IMR-90 (cell line): ENCODE results near the gene AKAP12. TPM values are rescaled to one million over a fixed set of nuclear protein-coding genes. Genes with fewer than 3 reads are reported as not detected.

Source experiments
- ATAC-seq: fragments of 200-7000 bp; cut with Tn5 transposase; 2 replicates; pipeline ENCODE4 v1.9.1; 2020; ENCODE audit warnings: low read depth, mild to moderate bottlenecking, moderate library complexity
- BruUV-seq: library from RNA; stranded (reverse); fragments of 400-500 nt; replicated peaks from 2 replicates; lab custom pipeline; 2021; lab: Mats Ljungman, UMichigan
- CTCF ChIA-PET: fragments of 300-600 bp; formaldehyde crosslinking; extraction: SDS; loops from one replicate; lab custom pipeline; 2021; ENCODE audit warnings: antibody characterized with exemption; lab: Yijun Ruan, JAX
- POLR2A ChIA-PET: fragments of 300-600 bp; sonication (Branson Sonifier 250); formaldehyde crosslinking; loops from one replicate; lab custom pipeline; 2022; ENCODE audit warnings: antibody characterized with exemption; ENCODE audit not compliant: unreplicated experiment; lab: Charles Lee
- DNase-seq: peaks from one replicate; pipeline ENCODE4 v3.0.0; 2013
- H2AFZ ChIP-seq: replicated peaks from 2 replicates; pipeline ENCODE3; 2013; ENCODE audit warnings: low read length, mild to moderate bottlenecking; ENCODE audit not compliant: poor library complexity
- H2AK5ac ChIP-seq: 2 replicates; pipeline ENCODE4 v1.6.1; 2013; ENCODE audit warnings: low read depth, low read length, inconsistent platforms
- H2AK9ac ChIP-seq: replicated peaks from 2 replicates; pipeline ENCODE3; 2013; ENCODE audit warnings: mild to moderate bottlenecking, low read depth, low read length, moderate library complexity; ENCODE audit not compliant: poor library complexity
- H2BK120ac ChIP-seq: 2 replicates; pipeline ENCODE4 v1.6.1; 2013; ENCODE audit warnings: low read depth, low read length, inconsistent platforms
- H2BK15ac ChIP-seq: 3 replicates; pipeline ENCODE4 v1.6.1; 2013; ENCODE audit warnings: low read depth, low read length, inconsistent platforms
- H2BK20ac ChIP-seq: 2 replicates; pipeline ENCODE4 v1.6.1; 2013; ENCODE audit warnings: low read depth, mild to moderate bottlenecking, inconsistent platforms, low read length, moderate library complexity
- H2BK5ac ChIP-seq: 2 replicates; pipeline ENCODE4 v1.6.1; 2013; ENCODE audit warnings: mild to moderate bottlenecking, low read depth, low read length, inconsistent platforms; ENCODE audit not compliant: poor library complexity, severe bottlenecking
- H3K14ac ChIP-seq: replicated peaks from 2 replicates; pipeline ENCODE4 v1.6.1; 2013; ENCODE audit warnings: low read depth, low read length, inconsistent platforms
- H3K18ac ChIP-seq: 2 replicates; pipeline ENCODE4 v1.6.1; 2013; ENCODE audit warnings: low read depth, low read length, control low read depth
- H3K23ac ChIP-seq: 2 replicates; pipeline ENCODE4 v1.6.1; 2013; ENCODE audit warnings: low read depth, low read length, inconsistent platforms
- H3K27ac ChIP-seq: 2 replicates; pipeline ENCODE4 v1.5.1; 2013; ENCODE audit warnings: mild to moderate bottlenecking, control low read depth, low read length; ENCODE audit not compliant: insufficient read depth
- H3K27me3 ChIP-seq: 2 replicates; pipeline ENCODE4 v1.6.1; 2013; ENCODE audit warnings: low read length; ENCODE audit not compliant: control insufficient read depth, insufficient read depth
- H3K36me3 ChIP-seq: 2 replicates; pipeline ENCODE4 v1.6.1; 2013; ENCODE audit warnings: low read length, mixed read lengths; ENCODE audit not compliant: control insufficient read depth, insufficient read depth
- H3K4ac ChIP-seq: 2 replicates; pipeline ENCODE4 v1.6.1; 2013; ENCODE audit warnings: low read depth, low read length, inconsistent platforms
- H3K4me1 ChIP-seq: 2 replicates; pipeline ENCODE4 v1.6.1; 2013; ENCODE audit warnings: low read length, mixed read lengths; ENCODE audit not compliant: control insufficient read depth, insufficient read depth
- H3K4me2 ChIP-seq: 2 replicates; pipeline ENCODE4 v1.6.1; 2013; ENCODE audit warnings: low read depth, mild to moderate bottlenecking, control low read depth, low read length, moderate library complexity
- H3K4me3 ChIP-seq: 2 replicates; pipeline ENCODE4 v1.5.1; 2013; ENCODE audit warnings: low read depth, mild to moderate bottlenecking, control low read depth, low read length, moderate library complexity; ENCODE audit not compliant: insufficient read depth
- H3K56ac ChIP-seq: 2 replicates; pipeline ENCODE4 v1.6.1; 2013; ENCODE audit warnings: low read length, inconsistent platforms; ENCODE audit not compliant: insufficient read depth; ENCODE audit errors: extremely low read depth
- H3K79me1 ChIP-seq, 2 experiments: 2 replicates each; pipeline ENCODE4 v1.6.1; 2013; ENCODE audit warnings: low read length in 2 of 2, inconsistent platforms in 1 of 2, low read depth in 1 of 2
- H3K9ac ChIP-seq: 2 replicates; pipeline ENCODE4 v1.6.1; 2013; ENCODE audit warnings: low read depth, low read length, control low read depth
- H3K9me1 ChIP-seq: 2 replicates; pipeline ENCODE4 v1.6.1; 2013; ENCODE audit warnings: low read length, inconsistent platforms; ENCODE audit not compliant: insufficient read depth
- H3K9me3 ChIP-seq: 2 replicates; pipeline ENCODE4 v1.6.1; 2013; ENCODE audit warnings: low read length; ENCODE audit not compliant: control insufficient read depth, insufficient read depth
- H4K20me1 ChIP-seq: 2 replicates; pipeline ENCODE4 v1.6.1; 2013; ENCODE audit warnings: low read length, inconsistent platforms; ENCODE audit not compliant: insufficient read depth
- H4K5ac ChIP-seq: 2 replicates; pipeline ENCODE4 v1.6.1; 2013; ENCODE audit warnings: mild to moderate bottlenecking, low read depth, low read length, control low read depth
- H4K8ac ChIP-seq, 2 experiments: 2 replicates each; pipeline ENCODE4 v1.6.1; 2013; ENCODE audit warnings: low read depth in 2 of 2, low read length in 2 of 2, control low read depth in 1 of 2, inconsistent platforms in 1 of 2
- H4K91ac ChIP-seq: 2 replicates; pipeline ENCODE4 v1.6.1; 2013; ENCODE audit warnings: low read depth, low read length, inconsistent platforms; ENCODE audit not compliant: insufficient read depth
- CEBPB ChIP-seq: IDR thresholded peaks from 2 replicates; pipeline ENCODE4 v1.6.1; 2012; ENCODE audit warnings: low read depth, low read length, improper control_type of control experiment
- MAFK ChIP-seq: IDR thresholded peaks from 2 replicates; pipeline ENCODE4 v1.6.1; 2012; ENCODE audit warnings: low read depth, low read length, improper control_type of control experiment
- RAD21 ChIP-seq: IDR thresholded peaks from 2 replicates; pipeline ENCODE4 v1.6.1; 2012; ENCODE audit warnings: low read length, improper control_type of control experiment
- RFX5 ChIP-seq: IDR thresholded peaks from 2 replicates; pipeline ENCODE4 v1.8.0; 2012; ENCODE audit warnings: low read depth, mild to moderate bottlenecking, low read length, moderate library complexity
- SMC3 ChIP-seq: fragments of 150-350 bp; IDR thresholded peaks from 2 replicates; pipeline ENCODE4 v1.6.1; 2016; ENCODE audit warnings: low read depth, mild to moderate bottlenecking, antibody characterized with exemption, low read length, moderate library complexity
- WGBS, 2 experiments: methylation state at CpG; one replicate each; pipeline versions ENCODE4 v1.1.5 to v1.1.7; 2013; ENCODE audit warnings: missing lambda C conversion rate in 2 of 2; ENCODE audit not compliant: insufficient read length in 1 of 2; ENCODE audit errors: extremely low coverage in 2 of 2; 5-methylcytosine and 5-hydroxymethylcytosine counted together
- dilution Hi-C: fragments of 300-500 bp; cut with HindIII; formaldehyde crosslinking; loops from one replicate; pipeline ENCODE4 v1.14.3; 2018; ENCODE audit warnings: low sequenced_read_pairs; ENCODE audit not compliant: unreplicated experiment
- in situ Hi-C: fragments of 300-500 bp; cut with MboI; formaldehyde crosslinking; loops from 3 replicates; pipeline ENCODE4 v1.14.3; 2019; ENCODE audit warnings: low sequenced_read_pairs, inconsistent platforms, mixed read lengths
- intact Hi-C: fragments of 100-400 bp; cut with micrococcal nuclease; formaldehyde crosslinking; loops from 2 replicates; pipeline ENCODE4 v1.10.0; 2022
- polyA plus RNA-seq, 3 experiments: library from polyadenylated mRNA; depleted of rRNA; stranded (reverse); fragments of >200 nt; gene quantifications; 2 replicates each; pipeline ENCODE4 v1.2.3, GENCODE V29; 2012; ENCODE audit warnings: low replicate concordance in 1 of 3
- total RNA-seq: library from RNA; depleted of rRNA; stranded (reverse); fragments of >200 nt; gene quantifications from 2 replicates; pipeline ENCODE4 v1.2.3, GENCODE V29; 2012

AKAP12 gene
- total and polyA plus RNA-seq, 2 of the 4 experiments (the other 2 are of a cell fraction) = 56.0 to 118 TPM

DNA sequence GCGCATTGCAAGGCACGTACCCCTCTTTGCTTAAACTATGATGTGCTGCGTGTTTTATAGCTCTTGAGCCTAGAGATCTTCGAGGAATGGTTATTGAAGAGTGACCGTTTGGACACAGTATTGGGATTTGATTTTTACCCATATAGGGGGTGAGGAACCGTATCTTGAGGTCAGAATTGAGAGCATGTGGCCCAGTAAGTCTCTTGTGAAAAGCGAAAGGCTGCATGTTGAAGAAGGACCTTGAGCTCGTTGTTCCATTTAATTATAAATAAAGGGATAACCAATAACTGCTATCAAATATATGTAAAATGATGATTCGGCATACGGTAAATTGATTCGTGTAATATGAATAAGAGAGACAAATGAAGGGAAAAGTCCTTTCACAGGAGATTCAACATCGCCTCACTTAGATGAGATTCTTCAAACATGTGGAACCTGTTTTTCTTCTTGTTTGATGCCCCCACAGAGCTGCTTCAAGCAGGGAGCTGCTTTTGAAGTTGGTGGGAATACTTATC lies 66.6 kb downstream of the AKAP12 start:
- Histone ChIP-seq H4K91ac (no peak overlapping the region), H3K9me3 (no peaks in the 10 kb centered on the region), H3K4me1 (peaks cover 3% of the 10 kb centered on the region; the same call in 1 of the 2 replicates), H3K27me3 (no peaks in the 10 kb centered on the region), H4K5ac (no peak overlapping the region), H3K14ac (no peak overlapping the region), H3K4me2 (no peak overlapping the region), H3K56ac (no peak overlapping the region), H3K9ac (no peak overlapping the region), H2BK120ac (no peak overlapping the region), H2BK5ac (no peak overlapping the region), H3K79me1 (peaks cover 0 to 11% of the 10 kb centered on the region in 2 experiments; a peak in 2 of 4 replicates), H2BK15ac (no peak overlapping the region), H3K9me1 (no peaks in the 10 kb centered on the region), H2AFZ (no peak overlapping the region), H3K36me3 (peaks cover 8% of the 10 kb centered on the region), H3K23ac (no peak overlapping the region), H4K20me1 (no peaks in the 10 kb centered on the region), H3K4me3 (no peak overlapping the region), H2AK9ac (no peak overlapping the region), H3K18ac (no peak overlapping the region), H3K27ac (no peak overlapping the region), H4K8ac (no peak overlapping the region), H3K4ac (no peak overlapping the region), H2AK5ac (no peak overlapping the region), H2BK20ac (no peak overlapping the region)
- in situ Hi-C loops = no loop called here
- intact Hi-C loops = no loop called here
- ATAC-seq (no peak), DNase-seq (no peak)
- WGBS, 2 experiments = 90% methylated on average over 5 of the region's 12 CpGs; no CpG with 5 or more reads in 1 of the 2 experiments
- dilution Hi-C loops = no loop called here
- CTCF ChIA-PET = interaction anchor here (0.9 kb wide), 1 partner anchor 292 kb away, joined by 3 read pairs; no protein-coding TSS in a partner anchor
- POLR2A ChIA-PET = no interaction called here
- BruUV-seq = no TSS peak
- peak; percentile 58 for TF ChIP-seq MAFK
- TF ChIP-seq SMC3 = no peak
- TF ChIP-seq RFX5 = no peak
- TF ChIP-seq CEBPB = no peak
- no peak for TF ChIP-seq RAD21
